HG03439 (cell line): Measurements from ENCODE around the gene CIROP.
A peak's percentile ranks its signal among the peaks of the same experiment; 100 is the strongest.
"Not testable (repeated sequence)": the region's sequence is repeated elsewhere in the genome, so short reads cannot be mapped to it uniquely, and the experiment has no call there.

Experiments used
- ATAC-seq: cut with Tn5 transposase; IDR thresholded peaks from one replicate; pipeline ENCODE4 v1.9.1; 2021; ENCODE audit warnings: mild to moderate bottlenecking, moderate library complexity; ENCODE audit not compliant: unreplicated experiment

Gene CIROP

DNA sequence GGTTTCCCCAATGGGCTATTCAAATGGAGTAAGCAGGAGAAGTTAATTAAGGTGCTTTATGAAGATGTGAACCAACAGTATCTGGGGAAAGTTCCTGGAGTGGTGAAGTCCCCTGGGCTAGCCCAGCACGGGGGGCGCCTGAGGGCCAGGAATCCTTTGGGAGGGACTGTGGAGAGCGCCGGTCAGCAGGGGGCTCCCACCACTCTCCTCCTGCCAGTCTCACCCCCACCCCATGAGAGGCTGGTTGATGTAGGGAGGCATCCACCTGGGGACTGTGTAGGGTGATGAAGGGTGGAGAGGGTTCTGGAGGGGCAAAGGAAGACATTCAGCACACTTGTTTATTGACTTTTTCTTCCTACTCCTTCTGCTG, 9.9 kb upstream of the CIROP start:
- ATAC-seq = no peak

DNA sequence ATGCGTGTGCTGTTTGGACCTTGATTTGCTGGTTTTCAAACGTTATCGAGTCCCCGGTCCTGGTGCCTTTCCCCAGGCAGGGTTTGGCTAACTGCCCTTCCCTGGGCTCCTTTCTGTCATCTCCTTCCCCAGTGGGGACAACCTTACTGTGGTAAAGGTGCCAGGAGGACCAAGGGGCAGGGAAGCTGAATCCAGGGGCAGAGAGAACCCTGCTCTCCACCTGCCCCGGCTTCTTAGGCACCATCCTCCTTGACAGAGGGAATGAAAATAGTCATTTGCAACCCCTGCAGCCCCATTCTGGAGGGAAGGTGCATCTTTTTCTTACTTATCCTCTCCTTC, 9.3 kb upstream of the CIROP start:
- no peak for ATAC-seq

- ATAC-seq = no peak
These were observed 8.8 kb upstream of the CIROP start for GRCh38 chr14:23113431-23114119.

- ATAC-seq = no peak
These were observed 7.8 kb upstream of the CIROP start for GRCh38 chr14:23112359-23113178.

DNA sequence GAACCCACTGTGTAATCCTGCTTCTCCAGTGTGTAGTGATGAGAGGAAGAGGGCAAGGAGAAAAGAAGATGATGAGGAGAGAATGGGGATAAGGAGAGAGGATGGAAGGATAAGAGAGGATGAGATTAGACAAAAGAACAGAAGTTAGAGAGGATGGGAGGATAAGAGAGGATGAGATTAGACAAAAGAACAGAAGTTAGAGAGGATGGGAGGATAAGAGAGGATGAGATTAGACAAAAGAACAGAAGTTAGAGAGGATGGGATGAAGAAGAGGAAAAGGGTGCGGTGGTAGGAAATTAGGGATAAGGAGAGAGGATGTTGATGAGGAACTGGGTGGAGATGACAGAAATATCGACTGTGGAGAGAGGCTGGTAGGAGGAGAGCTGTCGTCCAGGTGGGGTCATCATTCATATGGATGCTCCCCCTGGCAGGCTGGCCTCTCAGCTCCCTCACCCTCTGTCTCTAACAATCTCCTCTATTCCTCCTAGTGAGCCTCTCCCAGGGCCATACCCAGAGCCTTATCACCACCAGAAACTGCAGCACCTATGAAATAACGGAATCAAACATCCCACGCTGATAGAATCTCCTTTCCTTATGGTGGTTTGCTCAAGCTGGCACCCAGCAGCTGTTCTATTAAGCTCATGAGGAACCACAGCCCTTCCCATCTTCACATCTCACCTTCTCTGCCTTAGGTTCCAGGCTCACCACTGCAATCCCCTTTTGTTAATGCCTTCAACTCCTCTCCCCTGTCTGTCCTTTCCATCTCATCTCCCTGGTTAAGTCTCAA, 6.0 kb upstream of the CIROP start:
- no peak for ATAC-seq

GRCh38 chr14:23109769-23110168, 5.0 kb upstream of the CIROP start:
- ATAC-seq = no peak

DNA sequence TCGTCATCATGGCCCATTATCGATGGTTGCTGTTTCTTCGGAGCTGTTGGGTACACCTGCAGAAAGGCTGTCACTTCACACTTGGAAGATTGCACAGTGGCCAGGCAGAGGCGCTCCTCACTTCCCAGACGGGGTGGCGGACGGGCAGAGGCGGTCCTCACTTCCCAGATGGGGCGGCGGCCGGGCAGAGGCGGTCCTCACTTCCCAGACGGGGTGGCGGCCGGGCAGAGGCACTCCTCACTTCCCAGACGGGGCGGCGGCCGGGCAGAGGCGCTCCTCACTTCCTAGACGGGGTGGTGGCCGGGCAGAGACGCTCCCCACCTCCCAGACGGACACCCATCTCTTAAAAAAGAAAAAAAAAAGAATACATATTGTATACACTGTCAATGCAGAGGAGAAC, 3.4 kb upstream of the CIROP start:
- ATAC-seq = not testable (repeated sequence)

DNA sequence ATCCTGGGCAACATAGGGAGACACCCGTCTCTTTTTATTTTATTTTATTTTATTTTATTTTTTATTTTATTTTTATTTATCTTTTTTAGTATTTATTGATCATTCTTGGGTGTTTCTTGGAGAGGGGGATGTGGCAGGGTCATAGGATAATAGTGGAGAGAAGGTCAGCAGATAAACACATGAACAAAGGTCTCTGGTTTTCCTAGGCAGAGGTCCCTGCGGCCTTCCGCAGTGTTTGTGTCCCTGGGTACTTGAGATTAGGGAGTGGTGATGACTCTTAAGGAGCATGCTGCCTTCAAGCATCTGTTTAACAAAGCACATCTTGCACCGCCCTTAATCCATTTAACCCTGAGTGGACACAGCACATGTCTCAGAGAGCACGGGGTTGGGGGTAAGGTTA, 2.8 kb upstream of the CIROP start:
- not testable (repeated sequence) for ATAC-seq

- no peak for ATAC-seq
These were observed 1.9 kb upstream of the CIROP start for GRCh38 chr14:23106747-23107045.

- no peak for ATAC-seq
These were observed 597 bp upstream of the CIROP start for GRCh38 chr14:23105348-23105824.

DNA sequence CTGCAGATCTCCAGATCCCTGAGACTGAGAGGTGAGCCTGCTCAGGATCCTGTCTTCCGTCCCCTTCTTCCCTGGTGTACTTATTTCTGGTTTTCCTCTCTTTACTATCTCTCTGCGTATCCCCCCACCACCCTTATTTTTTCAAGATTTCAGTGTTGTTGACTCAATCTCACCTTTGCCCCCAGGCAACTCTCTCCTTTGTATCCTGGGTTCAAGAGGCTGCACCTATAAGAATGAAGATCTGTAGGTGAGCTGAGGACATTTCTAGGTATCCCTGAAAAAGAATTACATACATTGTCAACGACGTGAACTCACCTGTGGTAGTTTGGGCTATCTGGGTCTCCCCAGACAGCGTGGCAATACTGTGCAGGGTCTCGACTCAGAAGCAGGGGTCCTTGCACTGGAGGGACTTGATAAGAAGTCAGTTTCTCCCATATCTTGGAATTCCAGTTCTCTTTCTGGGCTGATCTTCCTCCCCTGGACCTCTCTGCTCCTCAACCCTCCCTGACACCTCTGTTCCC, 659 bp downstream of the CIROP start:
- no peak for ATAC-seq

GRCh38 chr14:23103581-23103980, 1.2 kb downstream of the CIROP start:
- no peak for ATAC-seq

GRCh38 chr14:23102801-23103200, 2.0 kb downstream of the CIROP start:
- no peak for ATAC-seq

GRCh38 chr14:23101986-23102625, 2.7 kb downstream of the CIROP start:
- ATAC-seq = no peak

DNA sequence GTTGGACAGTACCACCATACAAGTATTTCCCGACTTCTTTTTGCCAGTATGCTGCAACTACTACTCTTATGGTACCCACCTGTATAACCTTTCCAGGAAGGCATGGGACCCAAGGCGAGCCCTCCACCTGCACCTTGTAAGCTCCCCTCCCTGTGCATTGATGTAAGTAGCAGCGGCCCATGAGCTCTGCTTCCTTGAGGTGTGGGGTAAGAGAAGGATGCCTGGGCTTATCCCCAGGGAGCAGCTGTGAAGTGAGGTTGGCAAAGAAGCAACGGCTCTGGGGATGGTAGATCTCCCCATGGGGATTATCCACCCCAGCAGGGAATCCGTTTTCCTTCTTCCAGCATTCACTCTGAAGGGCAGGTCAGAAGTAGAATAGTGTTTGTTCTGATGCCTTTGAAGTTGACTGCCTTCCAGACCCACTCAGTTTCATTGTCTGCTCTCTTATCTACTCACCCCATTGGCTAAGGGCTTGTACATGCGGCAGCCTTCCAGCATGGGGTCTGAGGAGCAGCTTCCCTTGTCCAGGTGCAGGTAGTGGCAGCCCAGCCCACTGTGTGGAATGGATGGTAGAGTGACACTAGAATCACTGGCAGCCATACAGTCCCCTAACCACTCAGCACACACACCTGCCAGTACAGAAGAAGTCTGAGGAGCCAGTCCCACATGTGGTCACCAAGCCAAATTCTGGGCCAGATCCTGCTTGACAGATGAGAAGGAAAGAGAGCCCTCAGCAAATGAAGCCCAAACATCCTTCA, 3.4 kb downstream of the CIROP start:
- ATAC-seq = no peak

GRCh38 chr14:23099212-23099861, 5.5 kb downstream of the CIROP start:
- ATAC-seq = no peak

DNA sequence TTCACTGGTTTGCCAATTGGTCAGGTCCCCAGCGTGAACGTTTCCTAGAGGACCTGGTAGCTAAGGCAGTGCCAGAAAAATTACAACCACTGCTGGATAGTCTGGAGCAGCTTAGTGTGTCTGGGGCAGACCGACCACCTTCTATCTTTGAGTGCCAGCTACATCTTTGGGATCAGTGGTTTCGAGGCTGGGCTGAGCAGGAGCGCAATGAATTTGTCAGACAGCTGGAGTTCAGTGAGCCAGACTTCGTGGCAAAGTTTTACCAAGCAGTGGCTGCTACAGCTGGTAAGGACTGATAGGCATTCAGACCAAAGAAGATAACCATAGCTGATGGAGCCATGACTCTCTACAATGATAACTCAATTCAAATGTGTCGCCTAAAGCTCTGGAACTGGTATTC, 7.0 kb downstream of the CIROP start:
- ATAC-seq = no peak

DNA sequence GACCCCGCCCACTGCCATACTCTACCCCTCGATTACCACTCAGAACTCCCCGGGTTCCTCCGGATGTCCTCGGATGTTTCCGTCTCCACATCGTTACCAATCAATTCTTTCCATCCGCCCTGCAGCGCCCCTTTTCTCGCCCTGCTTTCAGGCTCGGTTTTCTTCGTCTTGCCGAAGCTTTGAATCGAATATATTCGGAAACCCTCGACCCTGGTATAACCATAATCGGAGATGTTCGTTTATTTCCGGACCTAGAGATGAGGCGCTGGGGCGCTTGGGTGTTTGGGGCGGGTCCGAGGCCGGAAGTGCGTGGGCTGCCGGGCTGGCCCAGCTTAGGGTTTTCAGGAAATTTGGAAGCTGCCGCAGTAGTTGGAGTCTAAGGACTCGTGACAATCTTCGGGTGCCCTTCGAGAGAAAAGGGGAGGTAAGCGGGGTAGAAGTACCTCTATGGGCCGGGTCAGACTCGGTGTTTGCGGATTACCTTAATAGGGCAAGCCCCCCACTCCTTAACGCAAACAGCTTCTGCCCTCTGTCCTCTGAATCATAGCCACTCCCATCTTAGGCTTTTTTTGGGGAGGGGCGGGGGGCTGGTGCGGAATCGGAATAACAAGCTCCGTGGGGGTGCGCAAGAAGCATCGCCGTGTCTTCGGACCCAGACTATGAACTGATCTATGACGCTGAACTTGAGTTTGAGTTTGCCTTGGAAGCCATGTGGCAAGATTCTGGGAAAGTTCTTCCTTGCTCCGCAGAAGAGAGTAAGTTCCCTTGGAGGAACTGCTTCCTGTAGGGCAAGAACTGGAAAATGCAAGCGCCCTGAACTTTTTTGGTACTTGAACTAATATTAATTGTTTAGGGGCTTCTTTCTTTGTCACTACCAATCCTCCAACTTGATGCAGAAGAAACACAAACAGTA, 9.3 kb downstream of the CIROP start, which contains the start of gene C14orf119:
Gene C14orf119, plus strand, starts transcription at position 310 of the 913 bp plus-strand sequence. CDS start 2,154 bp downstream, outside the sequence.
- peak; percentile 93 for ATAC-seq
